ENCODE measurements around the gene NTN5.
A peak's percentile ranks its signal among the peaks of the same experiment; 100 is the strongest.

The NTN5 gene

GRCh38 chr19:48645620-48646000, 27.2 kb downstream of the NTN5 start:
- in situ Hi-C loops (cut with HindIII; ENCODE audit: low sequenced_read_pairs): no loop called here
- TF ChIP-seq CTCF (IDR thresholded peaks at IDR 0.05; ENCODE audit: low read depth, low read length, missing control alignments): no peak
- H3K4me3 ChIP-seq (ENCODE audit: low read depth, low read length): peak overlapping the region; percentile 52
- no peak for DNase-seq (ENCODE audit: low read depth)

- TF ChIP-seq CTCF (IDR thresholded peaks at IDR 0.05; ENCODE audit: low read depth, low read length, missing control alignments): no peak
- no peak for DNase-seq (ENCODE audit: low read depth)
- in situ Hi-C loops (cut with HindIII; ENCODE audit: low sequenced_read_pairs): no loop called here
- H3K4me3 ChIP-seq (ENCODE audit: low read depth, low read length): peak overlapping the region; percentile 52
Observed at GRCh38 chr19:48644839-48645619, 27.8 kb downstream of the NTN5 start.

DNA sequence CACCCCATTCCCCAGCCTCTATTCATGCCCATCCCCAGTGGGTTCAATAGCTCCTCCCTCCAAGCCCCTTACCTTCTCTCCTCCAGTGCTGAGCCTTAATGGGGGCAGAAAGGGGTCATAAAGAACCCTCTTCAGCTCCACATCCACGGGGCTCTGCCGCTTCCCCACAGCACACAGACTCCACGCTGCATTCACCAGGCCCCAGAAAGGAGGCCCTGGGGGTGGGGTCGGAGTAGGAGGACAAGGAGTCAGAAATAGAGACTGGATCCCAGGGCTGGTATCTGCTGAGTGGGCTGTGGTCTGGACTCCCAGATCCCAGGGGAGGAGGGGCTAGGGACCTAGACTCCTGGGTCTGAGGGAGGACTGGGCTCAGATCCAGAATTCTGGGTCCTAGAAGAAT, 28.5 kb downstream of the NTN5 start:
- in situ Hi-C loops (cut with HindIII; ENCODE audit: low sequenced_read_pairs): no loop called here
- DNase-seq (ENCODE audit: low read depth): no peak
- no peak for TF ChIP-seq CTCF (IDR thresholded peaks at IDR 0.05; ENCODE audit: low read depth, low read length, missing control alignments)
- peak overlapping the region; percentile 52 for H3K4me3 ChIP-seq (ENCODE audit: low read depth, low read length)

DNA sequence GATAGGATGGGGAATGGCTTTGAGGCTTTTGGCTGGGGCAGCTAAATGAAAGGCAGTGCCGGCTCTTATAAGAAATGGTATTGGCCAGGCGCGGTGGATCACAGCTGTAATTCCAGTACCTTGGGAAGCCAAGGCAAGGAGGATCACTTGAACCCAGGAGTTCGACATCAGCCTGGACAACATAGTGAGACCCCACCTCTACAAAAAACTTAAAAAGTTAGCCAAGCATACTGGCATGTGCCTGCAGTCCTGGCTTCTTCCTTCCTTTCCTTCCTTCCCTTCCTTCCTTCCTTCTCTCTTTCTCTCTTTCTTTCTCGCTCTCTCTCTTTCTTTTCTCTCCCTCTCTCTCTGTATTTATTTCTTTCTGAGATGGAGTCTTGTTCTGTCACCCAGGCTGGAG, 30.0 kb downstream of the NTN5 start:
- no peak overlapping the region for H3K4me3 ChIP-seq (ENCODE audit: low read depth, low read length)
- TF ChIP-seq CTCF (IDR thresholded peaks at IDR 0.05; ENCODE audit: low read depth, low read length, missing control alignments): no peak
- no peak for DNase-seq (ENCODE audit: low read depth)
- in situ Hi-C loops (cut with HindIII; ENCODE audit: low sequenced_read_pairs): no loop called here

- no peak for DNase-seq (ENCODE audit: low read depth)
- TF ChIP-seq CTCF (IDR thresholded peaks at IDR 0.05; ENCODE audit: low read depth, low read length, missing control alignments): no peak
- in situ Hi-C loops (cut with HindIII; ENCODE audit: low sequenced_read_pairs): no loop called here
- no peak overlapping the region for H3K4me3 ChIP-seq (ENCODE audit: low read depth, low read length)
Observed at GRCh38 chr19:48641850-48642249, 31.0 kb downstream of the NTN5 start.

DNA sequence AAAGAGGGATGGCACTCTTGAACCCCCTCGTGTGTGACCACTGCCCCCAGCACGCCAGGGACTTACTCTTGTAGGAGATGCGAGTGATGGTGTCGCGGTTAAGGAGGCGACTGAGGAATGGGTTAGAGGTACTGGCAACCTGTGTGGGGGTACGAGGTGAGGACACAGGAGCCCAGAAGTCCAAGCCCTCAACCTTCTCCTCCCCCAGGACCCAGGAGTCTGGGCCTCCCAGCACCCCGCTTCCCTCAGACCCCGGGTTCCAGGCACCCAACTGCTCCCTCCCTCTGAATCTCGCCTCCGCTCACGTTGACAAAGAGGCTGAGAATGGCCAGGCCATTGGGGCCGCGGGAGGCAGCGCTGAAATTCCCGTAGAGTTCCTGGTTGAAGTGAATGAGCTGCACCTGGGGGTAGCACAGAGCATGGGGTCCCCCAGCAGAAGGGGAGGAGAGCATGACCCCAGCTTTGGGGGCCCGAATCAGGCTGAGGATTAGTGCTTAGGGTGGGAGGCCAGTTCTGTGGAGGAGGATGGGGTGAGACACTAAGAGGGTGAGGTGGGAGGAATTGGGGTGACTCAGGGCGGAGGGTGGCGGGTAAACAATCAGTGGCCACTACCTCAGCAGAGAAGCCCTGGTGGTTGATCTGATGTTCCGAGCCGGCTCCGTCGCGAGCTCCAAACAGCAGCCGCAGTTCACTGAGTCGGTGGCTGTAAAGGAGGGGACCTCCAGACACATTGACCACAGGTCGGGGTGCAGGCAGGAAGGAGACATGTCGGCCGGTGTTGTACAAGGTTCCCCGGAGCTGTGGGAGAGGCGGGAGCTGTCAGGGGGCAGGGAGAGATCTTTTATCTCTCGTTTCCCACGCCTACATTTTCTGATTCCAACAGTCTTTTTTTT, 33.1 kb downstream of the NTN5 start:
- DNase-seq (ENCODE audit: low read depth): no peak
- TF ChIP-seq CTCF (IDR thresholded peaks at IDR 0.05; ENCODE audit: low read depth, low read length, missing control alignments): no peak
- in situ Hi-C loops (cut with HindIII; ENCODE audit: low sequenced_read_pairs): no loop called here
- H3K4me3 ChIP-seq (ENCODE audit: low read depth, low read length): no peak overlapping the region

Data from astrocyte of the cerebellum (primary cell).